Activated CD8-positive, alpha-beta T cell treated with anti-CD3 and anti-CD28 coated beads for 36 hours (primary cell): ENCODE data around the gene EIF4E2. TPM values are rescaled to one million over a fixed set of nuclear protein-coding genes. Genes with fewer than 3 reads are reported as not detected.
A peak's percentile ranks its signal among the peaks of the same experiment; 100 is the strongest.

ENCODE experiments used
- ATAC-seq: fragments of 200-7000 bp; cut with Tn5 transposase; one replicate; pipeline ENCODE4 v1.10.0; 2021; ENCODE audit warnings: mild to moderate bottlenecking, moderate library complexity
- CTCF ChIA-PET: fragments of 350-600 bp; sonication (Branson Sonifier 250); formaldehyde crosslinking; loops from one replicate; lab custom pipeline; 2021; ENCODE audit warnings: antibody characterized with exemption; lab: Charles Lee
- POLR2A ChIA-PET: fragments of 350-600 bp; sonication (Branson Sonifier 250); formaldehyde crosslinking; loops from one replicate; lab custom pipeline; 2021; ENCODE audit warnings: antibody characterized with exemption; lab: Charles Lee
- DNase-seq: peaks from one replicate; pipeline ENCODE4 v3.0.0-alpha.2; 2020
- H3K27ac Mint-ChIP-seq: one replicate; pipeline ENCODE4 v1.8.0; 2021; ENCODE audit warnings: mild to moderate bottlenecking, mixed read lengths
- H3K27me3 Mint-ChIP-seq: one replicate; pipeline ENCODE4 v1.8.0; 2021; ENCODE audit warnings: mixed read lengths
- H3K36me3 Mint-ChIP-seq: one replicate; pipeline ENCODE4 v1.8.0; 2021; ENCODE audit warnings: low read depth, mixed read lengths
- H3K4me1 Mint-ChIP-seq: one replicate; pipeline ENCODE4 v1.8.0; 2021; ENCODE audit warnings: low read depth, mixed read lengths
- H3K4me3 Mint-ChIP-seq: one replicate; pipeline ENCODE4 v1.8.0; 2021; ENCODE audit warnings: mild to moderate bottlenecking, moderate library complexity, mixed read lengths
- H3K9me3 Mint-ChIP-seq: one replicate; pipeline ENCODE4 v1.8.0; 2021; ENCODE audit warnings: mixed read lengths
- intact Hi-C: fragments of 100-400 bp; cut with micrococcal nuclease; formaldehyde crosslinking; loops from one replicate; pipeline ENCODE4 v1.10.0; 2022
- total RNA-seq, 2 experiments: library from RNA; stranded (reverse); gene quantifications; one replicate each; pipeline ENCODE4 v1.2.3, GENCODE V29; 2021
- TF ChIP-seq, protein P1 (sequence below): fragments of 200-600 bp; IDR thresholded peaks from one replicate; pipeline ENCODE4 v1.8.0; 2022; ENCODE audit warnings: antibody characterized with exemption, mild to moderate bottlenecking

EIF4E2 gene
- total RNA-seq, 2 experiments from 2014 or later = 49.2 to 50.4 TPM

DNA sequence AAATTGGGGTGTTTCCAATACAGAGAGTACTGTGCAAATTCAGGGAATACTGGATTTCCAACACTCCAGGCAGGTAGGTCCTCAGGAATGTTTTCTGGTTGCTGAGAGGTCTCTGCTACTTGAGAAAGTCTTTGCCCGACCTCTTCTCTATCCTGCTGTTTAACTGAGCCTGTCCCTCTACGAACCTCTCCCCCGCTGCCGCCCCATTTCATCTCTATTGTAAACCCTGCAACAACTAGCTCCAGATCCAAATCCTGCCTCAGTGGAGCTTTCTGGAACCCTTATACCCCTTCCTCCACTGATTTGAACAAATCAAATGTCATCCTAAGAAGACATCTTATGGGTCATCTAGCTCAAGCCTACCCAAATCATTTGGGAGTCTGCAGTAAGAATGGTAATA is 1.3 kb downstream of the EIF4E2 start:
- Mint-ChIP-seq H3K27me3 (no peaks in the 10 kb centered on the region), H3K4me3 (peak overlapping the region; percentile 90), H3K27ac (peak overlapping the region; percentile 99), H3K36me3 (peaks cover 56% of the 10 kb centered on the region), H3K4me1 (peaks cover 62% of the 10 kb centered on the region), H3K9me3 (peaks cover 4% of the 10 kb centered on the region)
- DNase-seq (no peak), ATAC-seq (no peak)
- ChIA-PET POLR2A (interaction anchor here (1.0 kb wide), 1 partner anchor 12 kb away, joined by 3 read pairs; the partner anchor contains the start of gene CHRNG), CTCF (no interaction called here)
- TF ChIP-seq, protein P1, sequence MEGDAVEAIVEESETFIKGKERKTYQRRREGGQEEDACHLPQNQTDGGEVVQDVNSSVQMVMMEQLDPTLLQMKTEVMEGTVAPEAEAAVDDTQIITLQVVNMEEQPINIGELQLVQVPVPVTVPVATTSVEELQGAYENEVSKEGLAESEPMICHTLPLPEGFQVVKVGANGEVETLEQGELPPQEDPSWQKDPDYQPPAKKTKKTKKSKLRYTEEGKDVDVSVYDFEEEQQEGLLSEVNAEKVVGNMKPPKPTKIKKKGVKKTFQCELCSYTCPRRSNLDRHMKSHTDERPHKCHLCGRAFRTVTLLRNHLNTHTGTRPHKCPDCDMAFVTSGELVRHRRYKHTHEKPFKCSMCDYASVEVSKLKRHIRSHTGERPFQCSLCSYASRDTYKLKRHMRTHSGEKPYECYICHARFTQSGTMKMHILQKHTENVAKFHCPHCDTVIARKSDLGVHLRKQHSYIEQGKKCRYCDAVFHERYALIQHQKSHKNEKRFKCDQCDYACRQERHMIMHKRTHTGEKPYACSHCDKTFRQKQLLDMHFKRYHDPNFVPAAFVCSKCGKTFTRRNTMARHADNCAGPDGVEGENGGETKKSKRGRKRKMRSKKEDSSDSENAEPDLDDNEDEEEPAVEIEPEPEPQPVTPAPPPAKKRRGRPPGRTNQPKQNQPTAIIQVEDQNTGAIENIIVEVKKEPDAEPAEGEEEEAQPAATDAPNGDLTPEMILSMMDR = no peak
- intact Hi-C loops = no loop called here

- ChIA-PET CTCF (no interaction called here), POLR2A (no interaction called here)
- intact Hi-C loops = no loop called here
- Mint-ChIP-seq H3K27ac (peak overlapping the region; percentile 25), H3K27me3 (no peaks in the 10 kb centered on the region), H3K4me3 (no peak overlapping the region), H3K36me3 (peaks cover 40% of the 10 kb centered on the region), H3K9me3 (no peaks in the 10 kb centered on the region), H3K4me1 (peaks cover 34% of the 10 kb centered on the region)
- ATAC-seq = no peak
- TF ChIP-seq, protein P1 = no peak
- DNase-seq = no peak
Observed at GRCh38 chr2:232556426-232556825, 5.9 kb downstream of the EIF4E2 start.

DNA sequence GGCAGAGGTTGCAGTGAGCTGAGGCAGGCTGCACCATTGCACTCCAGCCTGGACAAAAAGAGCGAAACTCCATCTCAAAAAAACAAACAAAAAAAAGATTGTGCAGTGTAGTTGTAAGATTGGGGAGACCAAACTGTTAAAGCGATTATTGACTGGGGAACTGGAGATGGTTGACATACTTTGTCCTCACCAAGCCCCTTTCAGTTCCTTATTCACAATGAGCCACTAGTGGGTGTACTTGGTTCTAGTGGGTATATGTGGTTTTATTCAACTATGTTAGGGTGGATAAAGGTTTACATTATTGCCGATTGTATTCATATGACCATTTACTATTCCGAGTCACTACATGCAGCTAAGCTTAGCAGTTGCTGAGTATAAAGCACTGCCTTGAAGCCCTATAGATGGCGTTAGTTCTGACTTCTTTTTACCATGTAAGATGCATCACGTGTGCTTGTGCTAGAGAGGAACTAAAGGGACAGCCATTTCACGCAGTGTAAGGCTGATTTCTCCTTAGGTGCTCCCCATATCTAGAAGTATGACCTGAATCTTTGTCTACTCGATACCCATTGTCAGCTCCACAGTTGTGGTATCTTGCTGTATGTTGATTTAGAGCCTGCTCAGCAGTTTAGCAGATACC is 12.1 kb downstream of the EIF4E2 start:
- Mint-ChIP-seq H3K27me3 (no peaks in the 10 kb centered on the region), H3K9me3 (no peaks in the 10 kb centered on the region), H3K36me3 (peaks cover 38% of the 10 kb centered on the region), H3K4me1 (no peaks in the 10 kb centered on the region), H3K4me3 (no peak overlapping the region), H3K27ac (no peak overlapping the region)
- ATAC-seq (no peak), DNase-seq (no peak)
- POLR2A ChIA-PET = interaction anchor here (2.0 kb wide), 1 partner anchor 12 kb away, joined by 7 read pairs; the partner anchor contains the start of genes EIF4E2 and TIGD1
- TF ChIP-seq, protein P1 = no peak
- CTCF ChIA-PET = interaction anchor here (1.2 kb wide), 1 partner anchor 12 kb away, joined by 4 read pairs; the partner anchor contains the start of genes EIF4E2 and TIGD1
- intact Hi-C loops = no loop called here

DNA sequence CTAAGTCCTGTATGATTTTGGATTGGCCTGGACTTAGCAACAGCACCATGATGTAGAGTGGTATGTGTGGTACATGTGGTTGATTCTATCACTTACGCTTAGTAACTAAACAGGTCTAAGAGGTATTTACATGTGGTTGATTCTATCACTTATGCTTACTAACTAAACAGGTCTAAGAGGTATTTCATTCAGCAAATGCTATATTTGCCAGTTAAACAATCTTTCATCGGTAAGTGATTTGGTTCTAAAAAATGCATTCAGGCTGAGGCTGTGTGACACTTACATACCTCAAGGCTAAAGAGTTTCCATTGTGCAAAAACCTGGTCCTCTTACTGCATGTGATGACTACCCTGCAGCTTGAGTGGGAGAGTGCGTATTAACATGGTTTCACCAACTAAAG is 13.1 kb downstream of the EIF4E2 start:
- POLR2A ChIA-PET = interaction anchor here (2.0 kb wide), 1 partner anchor 13 kb away, joined by 7 read pairs; the partner anchor contains the start of genes EIF4E2 and TIGD1
- intact Hi-C loops = no loop called here
- CTCF ChIA-PET = interaction anchor here (1.0 kb wide), 1 partner anchor 13 kb away, joined by 3 read pairs; the partner anchor contains the start of genes EIF4E2 and TIGD1

More for the DNA sequence above, 13.1 kb downstream of the EIF4E2 start:
- Mint-ChIP-seq H3K36me3 (peaks cover 42% of the 10 kb centered on the region), H3K27me3 (no peaks in the 10 kb centered on the region), H3K9me3 (no peaks in the 10 kb centered on the region), H3K27ac (no peak overlapping the region), H3K4me3 (no peak overlapping the region), H3K4me1 (no peaks in the 10 kb centered on the region)
- ATAC-seq (no peak), DNase-seq (no peak)
- TF ChIP-seq, protein P1 = no peak
